ENCODE results near the gene CLIC6.

The CLIC6 gene

DNA sequence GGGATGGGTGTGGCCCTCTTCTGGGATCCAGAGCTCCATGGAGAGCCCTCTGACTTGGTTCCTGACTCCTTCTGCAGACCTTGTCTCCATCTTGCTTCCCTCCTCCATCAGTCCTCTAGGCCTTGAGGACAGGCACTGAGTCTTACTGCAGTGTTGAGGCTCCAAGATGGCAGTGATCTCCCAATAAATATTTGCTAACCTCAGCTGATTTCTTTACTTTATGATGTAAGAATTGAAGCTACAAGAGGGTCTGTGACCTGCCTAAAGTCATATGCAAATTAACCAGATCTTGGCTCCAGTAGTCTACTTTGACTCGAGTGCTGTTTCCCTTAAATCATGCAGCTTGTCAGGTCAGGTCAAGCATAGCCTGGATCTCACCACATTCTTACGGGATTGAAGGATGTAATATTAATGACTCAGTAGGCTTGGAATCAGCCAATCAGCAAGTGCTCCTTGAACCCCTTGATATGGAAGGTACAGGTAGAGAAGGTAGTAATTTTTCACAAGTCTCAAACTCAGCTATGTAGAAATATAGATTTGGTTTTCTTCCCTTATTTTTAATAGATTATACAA, 93.0 kb downstream of the CLIC6 start:
- no peaks in the 10 kb centered on the region for H3K4me1 ChIP-seq (ENCODE audit: insufficient read depth, low read length)
- no peaks in the 10 kb centered on the region for H3K27me3 ChIP-seq (ENCODE audit: control insufficient read depth in 1 of 2, insufficient read depth in 2 of 2, low read length in 2 of 2)

DNA sequence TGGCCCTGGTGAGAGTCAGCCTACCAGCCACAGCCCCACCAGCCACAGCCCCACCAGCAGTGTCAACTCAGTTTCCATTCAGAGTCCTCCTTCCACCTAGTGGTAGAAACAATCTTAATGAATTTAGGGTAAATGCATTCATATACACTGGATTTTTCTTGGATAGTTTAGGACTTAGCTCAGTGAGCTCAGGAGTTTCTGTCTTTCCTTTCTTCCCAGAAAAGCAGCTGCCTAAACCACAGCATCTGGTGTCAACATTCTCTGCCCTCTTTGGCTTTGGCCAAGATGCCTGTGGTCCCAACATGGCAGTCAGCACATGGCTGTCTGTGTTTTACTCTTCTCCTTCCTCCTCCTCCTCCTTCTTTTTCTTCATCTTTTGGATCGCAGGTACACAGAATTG, 94.0 kb downstream of the CLIC6 start:
- H3K9ac ChIP-seq (ENCODE audit: low read length): no peak overlapping the region
- no peak overlapping the region for H3K4me3 ChIP-seq (ENCODE audit: low read depth in 1 of 2, low read length in 2 of 2)
- no peak overlapping the region for H3K27ac ChIP-seq (ENCODE audit: low read depth, low read length)
- H3K27me3 ChIP-seq (ENCODE audit: control insufficient read depth in 1 of 2, insufficient read depth in 2 of 2, low read length in 2 of 2): no peaks in the 10 kb centered on the region
- no peaks in the 10 kb centered on the region for H3K36me3 ChIP-seq (ENCODE audit: insufficient read depth, low read length)
- no peaks in the 10 kb centered on the region for H3K4me1 ChIP-seq (ENCODE audit: insufficient read depth, low read length)
- peaks cover 4% of the 10 kb centered on the region for H3K9me3 ChIP-seq (ENCODE audit: low read length)

More for the DNA sequence above, 93.0 kb downstream of the CLIC6 start:
- H3K9ac ChIP-seq (ENCODE audit: low read length): no peak overlapping the region
- H3K36me3 ChIP-seq (ENCODE audit: insufficient read depth, low read length): no peaks in the 10 kb centered on the region
- H3K4me3 ChIP-seq (ENCODE audit: low read depth in 1 of 2, low read length in 2 of 2): no peak overlapping the region
- no peak overlapping the region for H3K27ac ChIP-seq (ENCODE audit: low read depth, low read length)
- peaks cover 4% of the 10 kb centered on the region for H3K9me3 ChIP-seq (ENCODE audit: low read length)

DNA sequence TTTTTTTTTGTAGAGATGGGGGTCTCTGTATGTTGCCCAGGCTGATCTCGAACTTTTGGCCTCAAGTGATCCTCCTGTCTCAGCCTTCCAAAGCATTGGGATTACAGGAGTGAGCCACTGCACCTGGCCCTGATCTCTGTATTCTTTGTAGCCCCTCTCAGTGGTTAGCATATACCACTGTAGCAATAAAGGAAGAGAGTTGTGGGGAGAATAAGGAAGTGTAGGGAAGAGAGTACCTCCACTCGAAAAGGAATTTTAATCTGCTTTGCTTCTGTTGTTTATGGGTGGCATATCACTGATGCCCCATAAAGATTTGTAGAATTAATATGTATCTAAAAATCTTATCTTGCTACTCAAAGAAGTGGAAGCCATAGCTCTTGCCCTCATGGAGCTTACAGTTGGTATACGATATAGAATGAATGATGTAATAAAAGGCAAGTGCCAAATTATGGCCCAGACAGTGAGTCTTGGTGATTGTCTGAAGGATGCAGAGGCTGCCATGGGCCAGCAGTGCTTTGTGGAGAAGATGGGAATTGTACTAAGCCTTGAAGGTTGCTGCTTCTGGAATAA, 96.0 kb downstream of the CLIC6 start:
- Histone ChIP-seq H3K36me3 (ENCODE audit: insufficient read depth, low read length) (no peaks in the 10 kb centered on the region), H3K9ac (ENCODE audit: low read length) (no peak overlapping the region), H3K4me1 (ENCODE audit: insufficient read depth, low read length) (no peaks in the 10 kb centered on the region), H3K27ac (ENCODE audit: low read depth, low read length) (no peak overlapping the region), H3K4me3 (ENCODE audit: low read depth in 1 of 2, low read length in 2 of 2) (no peak overlapping the region), H3K9me3 (ENCODE audit: low read length) (peaks cover 4% of the 10 kb centered on the region), H3K27me3 (ENCODE audit: control insufficient read depth in 1 of 2, insufficient read depth in 2 of 2, low read length in 2 of 2) (no peaks in the 10 kb centered on the region)

DNA sequence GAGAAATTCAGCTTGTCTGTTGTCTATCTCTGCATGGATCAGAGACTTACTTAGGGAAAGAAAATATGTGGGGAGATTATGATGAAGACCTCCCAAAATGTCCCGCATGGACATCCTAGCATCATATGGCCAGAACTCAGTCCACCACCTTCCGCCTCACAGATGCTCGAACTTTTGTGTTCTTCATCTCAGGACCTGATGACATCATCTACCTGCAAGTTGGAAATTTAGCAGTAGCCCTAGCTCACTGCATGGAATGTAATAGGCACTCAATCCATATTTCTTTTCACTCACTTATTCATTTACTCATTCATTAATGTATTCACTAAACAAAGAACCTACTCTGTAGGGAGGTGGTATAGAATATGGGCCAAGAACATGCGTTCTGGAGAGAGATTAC, 96.8 kb downstream of the CLIC6 start:
- Histone ChIP-seq H3K9me3 (ENCODE audit: low read length) (peaks cover 4% of the 10 kb centered on the region), H3K4me3 (ENCODE audit: low read depth in 1 of 2, low read length in 2 of 2) (no peak overlapping the region), H3K27ac (ENCODE audit: low read depth, low read length) (no peak overlapping the region), H3K9ac (ENCODE audit: low read length) (no peak overlapping the region), H3K4me1 (ENCODE audit: insufficient read depth, low read length) (no peaks in the 10 kb centered on the region), H3K27me3 (ENCODE audit: control insufficient read depth in 1 of 2, insufficient read depth in 2 of 2, low read length in 2 of 2) (no peaks in the 10 kb centered on the region), H3K36me3 (ENCODE audit: insufficient read depth, low read length) (no peaks in the 10 kb centered on the region)

DNA sequence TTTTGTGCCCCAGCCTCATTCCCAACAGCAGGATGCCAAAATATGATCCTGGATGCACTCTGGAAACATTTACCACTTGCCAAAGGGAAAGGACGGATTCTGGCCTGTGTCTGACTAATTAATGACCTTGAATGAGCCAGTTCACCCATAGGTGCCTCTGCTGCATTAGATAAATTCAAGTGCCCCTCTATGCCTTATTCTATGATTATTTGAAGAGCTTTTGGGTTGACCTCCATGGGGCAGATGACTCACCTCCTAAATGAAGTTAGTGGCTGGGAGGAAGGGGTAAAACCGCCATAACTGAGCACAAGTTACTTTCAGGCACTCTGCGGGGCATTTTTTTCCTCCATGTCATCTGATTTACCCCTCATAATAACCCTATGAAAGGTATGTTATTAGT, 98.1 kb downstream of the CLIC6 start:
- H3K27me3 ChIP-seq (ENCODE audit: control insufficient read depth in 1 of 2, insufficient read depth in 2 of 2, low read length in 2 of 2): no peaks in the 10 kb centered on the region
- H3K4me3 ChIP-seq (ENCODE audit: low read depth in 1 of 2, low read length in 2 of 2): no peak overlapping the region
- no peak overlapping the region for H3K9ac ChIP-seq (ENCODE audit: low read length)
- H3K27ac ChIP-seq (ENCODE audit: low read depth, low read length): no peak overlapping the region
- no peaks in the 10 kb centered on the region for H3K4me1 ChIP-seq (ENCODE audit: insufficient read depth, low read length)
- H3K36me3 ChIP-seq (ENCODE audit: insufficient read depth, low read length): no peaks in the 10 kb centered on the region
- H3K9me3 ChIP-seq (ENCODE audit: low read length): peaks cover 4% of the 10 kb centered on the region

All from muscle layer of colon (tissue), 2 donors.